CD4-positive, alpha-beta T cell treated with Interleukin-4 for 4 hours (primary cell): Measurements from ENCODE around the gene ZNF358.

ENCODE experiments used
- DNase-seq: peaks from one replicate; pipeline ENCODE4 v3.0.0-alpha.2; 2020

The ZNF358 gene

GRCh38 chr19:7515645-7516151 is at the start of gene ZNF358:
Gene ZNF358 (plus strand): TSS chr19:7516103. CDS start chr19:7519243, 3,140 bp downstream.
- DNase-seq: no peak

GRCh38 chr19:7467009-7467989 is 48.6 kb upstream of the ZNF358 start:
- no peak for DNase-seq

GRCh38 chr19:7468840-7469239 is 47.1 kb upstream of the ZNF358 start:
- no peak for DNase-seq

- DNase-seq: no peak
Observed at GRCh38 chr19:7469669-7470285, 46.1 kb upstream of the ZNF358 start.

GRCh38 chr19:7470540-7471305 is 45.2 kb upstream of the ZNF358 start:
- DNase-seq: no peak

- no peak for DNase-seq
Observed at GRCh38 chr19:7471696-7472615, 43.9 kb upstream of the ZNF358 start.

- DNase-seq: no peak
Observed at GRCh38 chr19:7475665-7476064, 40.2 kb upstream of the ZNF358 start.

GRCh38 chr19:7476241-7476640 is 39.7 kb upstream of the ZNF358 start:
- no peak for DNase-seq

GRCh38 chr19:7476777-7477494 is 39.0 kb upstream of the ZNF358 start:
- no peak for DNase-seq

GRCh38 chr19:7477758-7478157 is 38.1 kb upstream of the ZNF358 start:
- no peak for DNase-seq

- no peak for DNase-seq
Observed at GRCh38 chr19:7478173-7478842, 37.6 kb upstream of the ZNF358 start.

- no peak for DNase-seq
Observed at GRCh38 chr19:7478843-7479227, 37.1 kb upstream of the ZNF358 start.

GRCh38 chr19:7480222-7480969 is 35.5 kb upstream of the ZNF358 start:
- no peak for DNase-seq

- no peak for DNase-seq
Observed at GRCh38 chr19:7480970-7481255, 35.0 kb upstream of the ZNF358 start.

- DNase-seq: no peak
Observed at GRCh38 chr19:7482584-7483439, 33.1 kb upstream of the ZNF358 start.

GRCh38 chr19:7483720-7484201 is 32.1 kb upstream of the ZNF358 start:
- DNase-seq: no peak

GRCh38 chr19:7486923-7487322 is 29.0 kb upstream of the ZNF358 start:
- DNase-seq: no peak

GRCh38 chr19:7488736-7489353 is 27.1 kb upstream of the ZNF358 start, which contains the start of gene PEX11G:
Gene PEX11G (minus strand): TSS chr19:7489035. CDS start chr19:7489010, 25 bp downstream.
- DNase-seq: peak; percentile 84
